H9 (cell line): ENCODE measurements around the gene KCNJ12. TPM values are rescaled to one million over a fixed set of nuclear protein-coding genes. Genes with fewer than 3 reads are reported as not detected.
"Not testable (repeated sequence)": the region's sequence is repeated elsewhere in the genome, so short reads cannot be mapped to it uniquely, and the experiment has no call there.

Experiments used
- DNase-seq: peaks from one replicate; pipeline ENCODE4 v3.0.0-alpha.2; 2017
- H2AFZ ChIP-seq: one replicate; pipeline ENCODE4 v1.6.1; 2013; ENCODE audit warnings: mild to moderate bottlenecking, low read length, control low read depth, moderate library complexity
- H2AK5ac ChIP-seq: 2 replicates; pipeline ENCODE4 v1.6.1; 2013; ENCODE audit warnings: low read length, control low read depth, mixed read lengths; ENCODE audit not compliant: insufficient read length
- H2BK120ac ChIP-seq: one replicate; pipeline ENCODE4 v1.6.1; 2013; ENCODE audit warnings: low read depth, mild to moderate bottlenecking, low read length, control low read depth, inconsistent platforms; ENCODE audit not compliant: poor library complexity, severe bottlenecking
- H2BK12ac ChIP-seq: 2 replicates; pipeline ENCODE4 v1.6.1; 2013; ENCODE audit warnings: low read length, control low read depth, mixed read lengths, low read depth; ENCODE audit not compliant: insufficient read length
- H2BK15ac ChIP-seq: 2 replicates; pipeline ENCODE4 v1.6.1; 2013; ENCODE audit warnings: low read depth, low read length, control low read depth
- H2BK20ac ChIP-seq: one replicate; pipeline ENCODE4 v1.6.1; 2013; ENCODE audit warnings: low read depth, mild to moderate bottlenecking, low read length, control low read depth, inconsistent platforms; ENCODE audit not compliant: poor library complexity, severe bottlenecking
- H2BK5ac ChIP-seq: 2 replicates; pipeline ENCODE4 v1.6.1; 2013; ENCODE audit warnings: low read length, control low read depth, mixed read lengths; ENCODE audit not compliant: insufficient read length
- H3K14ac ChIP-seq: 2 replicates; pipeline ENCODE4 v1.6.1; 2013; ENCODE audit warnings: low read length, control low read depth; ENCODE audit not compliant: insufficient read depth
- H3K18ac ChIP-seq: 2 replicates; pipeline ENCODE4 v1.6.1; 2013; ENCODE audit warnings: low read depth, mild to moderate bottlenecking, mixed read lengths, low read length, control low read depth; ENCODE audit not compliant: insufficient read length
- H3K23ac ChIP-seq: 2 replicates; pipeline ENCODE4 v1.6.1; 2013; ENCODE audit warnings: low read length, control low read depth, mixed read lengths, low read depth; ENCODE audit not compliant: insufficient read length
- H3K23me2 ChIP-seq: 2 replicates; pipeline ENCODE4 v1.6.1; 2013; ENCODE audit warnings: low read depth, mild to moderate bottlenecking, mixed read lengths, low read length, control low read depth; ENCODE audit not compliant: insufficient read length, poor library complexity, severe bottlenecking
- H3K27ac ChIP-seq: 2 replicates; pipeline ENCODE4 v1.5.1; 2013; ENCODE audit warnings: low read length, control low read depth, mixed read lengths, low read depth; ENCODE audit not compliant: insufficient read length
- H3K27me3 ChIP-seq: 2 replicates; pipeline ENCODE4 v1.6.1; 2013; ENCODE audit warnings: low read length, control low read depth, inconsistent platforms; ENCODE audit not compliant: insufficient read depth
- H3K4ac ChIP-seq: 2 replicates; pipeline ENCODE4 v1.6.1; 2013; ENCODE audit warnings: low read depth, mild to moderate bottlenecking, control low read depth, inconsistent platforms, low read length, moderate library complexity
- H3K4me1 ChIP-seq: 2 replicates; pipeline ENCODE4 v1.6.1; 2013; ENCODE audit warnings: low read length, control low read depth, inconsistent platforms; ENCODE audit not compliant: insufficient read depth
- H3K4me2 ChIP-seq: 2 replicates; pipeline ENCODE4 v1.6.1; 2013; ENCODE audit warnings: low read length, control low read depth, mixed read lengths; ENCODE audit not compliant: insufficient read length, insufficient read depth
- H3K56ac ChIP-seq: 2 replicates; pipeline ENCODE4 v1.6.1; 2013; ENCODE audit warnings: low read depth, mild to moderate bottlenecking, mixed read lengths, low read length, control low read depth; ENCODE audit not compliant: insufficient read length
- H3K79me1 ChIP-seq: 2 replicates; pipeline ENCODE4 v1.6.1; 2013; ENCODE audit warnings: low read depth, mild to moderate bottlenecking, moderate library complexity, low read length, control low read depth, inconsistent platforms; ENCODE audit not compliant: insufficient read depth, poor library complexity, severe bottlenecking
- H3K79me2 ChIP-seq: 2 replicates; pipeline ENCODE4 v1.6.1; 2013; ENCODE audit warnings: low read length, control low read depth, inconsistent platforms; ENCODE audit not compliant: insufficient read depth
- H3K9ac ChIP-seq: 2 replicates; pipeline ENCODE4 v1.6.1; 2013; ENCODE audit warnings: low read length, control low read depth, mixed read lengths; ENCODE audit not compliant: insufficient read length; ENCODE audit errors: extremely low read depth
- H3K9me3 ChIP-seq: one replicate; pipeline ENCODE4 v1.6.1; 2013; ENCODE audit warnings: low read depth, low read length, inconsistent platforms; ENCODE audit not compliant: control insufficient read depth
- H3T11ph ChIP-seq: one replicate; pipeline ENCODE4 v1.6.1; 2013; ENCODE audit warnings: mild to moderate bottlenecking, low read length, control low read depth, inconsistent platforms
- H4K20me1 ChIP-seq: one replicate; pipeline ENCODE4 v1.6.1; 2013; ENCODE audit not compliant: control insufficient read depth, insufficient read length, insufficient read depth
- H4K5ac ChIP-seq: 2 replicates; pipeline ENCODE4 v1.6.1; 2013; ENCODE audit warnings: low read depth, mild to moderate bottlenecking, mixed read lengths, low read length, control low read depth; ENCODE audit not compliant: insufficient read length
- H4K8ac ChIP-seq: replicated peaks from 2 replicates; pipeline ENCODE4 v1.6.1; 2013; ENCODE audit warnings: low read length, control low read depth, mixed read lengths, low read depth; ENCODE audit not compliant: insufficient read length
- H4K91ac ChIP-seq: 2 replicates; pipeline ENCODE4 v1.6.1; 2013; ENCODE audit warnings: low read depth, mild to moderate bottlenecking, moderate library complexity, mixed read lengths, low read length, control low read depth; ENCODE audit not compliant: insufficient read length
- H3K27ac Mint-ChIP-seq, 3 experiments: 2 replicates in 2 of 3; 3 replicates in 1 of 3; pipeline ENCODE4 v1.8.0; 2020 to 2021; ENCODE audit warnings: mixed read lengths in 3 of 3, mild to moderate bottlenecking in 1 of 3, moderate library complexity in 1 of 3
- H3K27me3 Mint-ChIP-seq: 2 replicates; pipeline ENCODE4 v1.8.0; 2021; ENCODE audit warnings: low read depth, mild to moderate bottlenecking, moderate library complexity, mixed read lengths
- H3K36me3 Mint-ChIP-seq, 3 experiments: 2 replicates in 2 of 3; 3 replicates in 1 of 3; pipeline ENCODE4 v1.8.0; 2020 to 2021; ENCODE audit warnings: low read depth in 3 of 3, mixed read lengths in 3 of 3; ENCODE audit not compliant: insufficient read depth in 1 of 3
- H3K4me1 Mint-ChIP-seq, 2 experiments: 2 replicates each; pipeline ENCODE4 v1.8.0; 2020; ENCODE audit warnings: mixed read lengths in 2 of 2
- H3K4me3 Mint-ChIP-seq, 2 experiments: 2 replicates in 1 of 2; 3 replicates in 1 of 2; pipeline ENCODE4 v1.8.0; 2020 to 2021; ENCODE audit warnings: mild to moderate bottlenecking in 2 of 2, mixed read lengths in 2 of 2, moderate library complexity in 1 of 2
- H3K9me3 Mint-ChIP-seq, 2 experiments: 2 replicates in 1 of 2; 3 replicates in 1 of 2; pipeline ENCODE4 v1.8.0; 2020; ENCODE audit warnings: mild to moderate bottlenecking in 2 of 2, mixed read lengths in 2 of 2, moderate library complexity in 1 of 2
- WGBS: extraction: QIAGEN DNeasy Blood & Tissue Kit; methylation state at CpG from one replicate; pipeline ENCODE4 v1.1.7; 2013; ENCODE audit warnings: missing lambda C conversion rate, low lambda C conversion rate, mixed read lengths; ENCODE audit not compliant: insufficient read length; ENCODE audit errors: extremely low coverage; 5-methylcytosine and 5-hydroxymethylcytosine counted together
- total RNA-seq: library from RNA; stranded (reverse); gene quantifications from 2 replicates; pipeline ENCODE4 v1.2.1, GENCODE V29; 2021

Gene KCNJ12
- total RNA-seq, 1 experiment from 2014 or later, result 0.39 TPM

DNA sequence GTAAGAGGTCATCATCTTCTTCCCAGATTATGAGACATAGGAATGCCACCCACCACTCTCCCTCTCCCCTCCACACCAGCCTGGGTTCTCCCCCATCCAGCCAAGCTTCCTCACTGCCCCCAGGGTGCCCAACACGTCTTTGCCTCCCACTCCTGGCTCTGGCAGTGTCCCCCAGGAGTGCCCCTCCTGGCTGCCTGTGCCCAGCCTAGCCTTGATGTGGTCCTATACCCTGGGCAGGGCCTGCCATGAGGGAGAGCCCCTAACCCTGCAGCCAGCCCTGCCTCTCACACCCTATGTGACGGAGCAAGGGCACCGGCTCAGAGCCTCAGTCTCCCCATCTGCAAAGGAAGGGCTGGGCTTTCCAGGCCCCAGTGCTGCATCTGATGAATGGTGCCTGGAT is 33.8 kb downstream of the KCNJ12 start:
- not testable (repeated sequence) for H2BK5ac ChIP-seq, H3T11ph ChIP-seq, H4K91ac ChIP-seq, H3K14ac ChIP-seq, H3K27me3 Mint-ChIP-seq, H2BK120ac ChIP-seq, H3K4ac ChIP-seq, H4K20me1 ChIP-seq, H3K4me1 Mint-ChIP-seq, H3K23me2 ChIP-seq, H3K4me1 ChIP-seq, H3K9ac ChIP-seq, H2AK5ac ChIP-seq, H3K27me3 ChIP-seq, H4K8ac ChIP-seq, H3K27ac Mint-ChIP-seq, H3K4me3 Mint-ChIP-seq, H3K79me2 ChIP-seq, H2BK15ac ChIP-seq, H2AFZ ChIP-seq, H3K36me3 Mint-ChIP-seq, H3K23ac ChIP-seq, H3K56ac ChIP-seq, H4K5ac ChIP-seq, H3K4me2 ChIP-seq, H2BK20ac ChIP-seq, H2BK12ac ChIP-seq, DNase-seq, H3K18ac ChIP-seq, H3K9me3 ChIP-seq, H3K79me1 ChIP-seq, H3K27ac ChIP-seq
- peaks cover 19 to 38% of the 10 kb centered on the region in 2 experiments for H3K9me3 Mint-ChIP-seq
- WGBS, result no CpG with 5 or more reads among the region's 3 CpGs

DNA sequence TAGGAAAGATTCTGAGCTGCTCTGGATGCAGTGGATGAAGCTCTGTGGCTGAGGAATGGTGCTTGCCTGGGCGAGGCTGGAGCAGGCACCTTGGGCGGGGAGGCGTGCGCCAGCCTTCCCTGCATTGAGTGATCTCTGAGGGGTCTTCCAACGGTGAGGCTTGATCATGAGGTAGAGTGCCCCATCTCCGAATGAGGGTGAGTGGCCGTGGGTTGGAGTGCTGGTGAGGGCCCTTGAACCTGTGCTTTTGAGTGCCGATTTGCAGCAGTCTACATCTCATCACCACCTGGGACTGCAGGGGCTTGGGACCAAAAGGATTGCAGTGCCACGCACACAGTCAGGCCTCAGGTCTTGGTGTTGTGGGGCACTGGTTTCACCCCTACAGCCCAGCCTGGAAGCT is 34.2 kb downstream of the KCNJ12 start:
- H3K4me3 Mint-ChIP-seq, H3K36me3 Mint-ChIP-seq: not testable (repeated sequence)
- WGBS, result no CpG with 5 or more reads among the region's 9 CpGs

More for the DNA sequence above, 34.2 kb downstream of the KCNJ12 start:
- H3K14ac ChIP-seq, H4K91ac ChIP-seq, H3K79me1 ChIP-seq, H4K8ac ChIP-seq, H3K4me1 Mint-ChIP-seq, H3K56ac ChIP-seq, H3K4ac ChIP-seq, H3K27me3 Mint-ChIP-seq, H3K9me3 ChIP-seq, DNase-seq, H2BK15ac ChIP-seq, H3K27ac Mint-ChIP-seq, H4K5ac ChIP-seq, H3T11ph ChIP-seq, H3K23me2 ChIP-seq, H2BK12ac ChIP-seq, H3K9ac ChIP-seq, H2BK5ac ChIP-seq, H3K23ac ChIP-seq, H3K4me2 ChIP-seq, H2AFZ ChIP-seq, H3K79me2 ChIP-seq, H3K27me3 ChIP-seq, H3K4me1 ChIP-seq, H2BK20ac ChIP-seq, H2AK5ac ChIP-seq, H3K27ac ChIP-seq, H2BK120ac ChIP-seq, H3K18ac ChIP-seq, H4K20me1 ChIP-seq: not testable (repeated sequence)
- peaks cover 19 to 38% of the 10 kb centered on the region in 2 experiments for H3K9me3 Mint-ChIP-seq
